GM12872 (cell line): ENCODE results near the gene MYO1E.

ENCODE experiments used
- CTCF ChIP-seq: IDR thresholded peaks from 3 replicates; pipeline ENCODE4 v1.5.1; 2011; ENCODE audit warnings: low read depth, mild to moderate bottlenecking, low read length, moderate library complexity; ENCODE audit not compliant: insufficient read depth

Gene MYO1E

GRCh38 chr15:59222906-59223550 is 149.6 kb downstream of the MYO1E start:
- no peak for TF ChIP-seq CTCF

- no peak for TF ChIP-seq CTCF
Measured at GRCh38 chr15:59221511-59222505, 150.9 kb downstream of the MYO1E start.

GRCh38 chr15:59218710-59219109 is 154.0 kb downstream of the MYO1E start:
- TF ChIP-seq CTCF = no peak

- no peak for TF ChIP-seq CTCF
Measured at GRCh38 chr15:59217876-59218498, 154.7 kb downstream of the MYO1E start.

- no peak for TF ChIP-seq CTCF
Measured at GRCh38 chr15:59216911-59217310, 155.8 kb downstream of the MYO1E start.

GRCh38 chr15:59210186-59210585 is 162.5 kb downstream of the MYO1E start:
- no peak for TF ChIP-seq CTCF

GRCh38 chr15:59208613-59209249 is 163.9 kb downstream of the MYO1E start:
- TF ChIP-seq CTCF = no peak
